Ecto neural progenitor cell (in vitro differentiated cells): Measurements from ENCODE around the gene ARHGAP36.

Experiments
- DNase-seq: peaks from one replicate; pipeline ENCODE4 v3.0.0-alpha.2; 2018; ENCODE audit warnings: low spot score

The ARHGAP36 gene

GRCh38 chrX:131072871-131073571, 14.9 kb downstream of the ARHGAP36 start:
- no peak for DNase-seq

DNA sequence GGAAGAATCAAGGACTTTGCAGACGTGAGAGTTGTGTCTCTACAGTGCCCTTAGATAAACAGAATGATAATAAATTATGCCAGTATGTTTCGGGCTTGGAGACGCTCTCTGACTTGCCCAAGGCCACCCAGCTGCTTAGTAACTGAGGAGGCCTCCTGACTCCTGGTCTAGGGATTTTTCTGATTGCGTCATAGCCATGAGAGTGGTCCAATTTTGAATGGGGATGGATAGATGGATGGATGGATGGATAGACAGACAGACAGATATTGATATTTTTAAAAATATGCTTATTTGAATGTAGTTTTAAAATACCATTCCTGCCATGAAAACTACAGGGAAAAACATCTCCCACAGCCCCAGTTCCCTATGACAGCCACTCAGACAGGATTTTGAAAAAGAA, 15.5 kb downstream of the ARHGAP36 start:
- DNase-seq = no peak

DNA sequence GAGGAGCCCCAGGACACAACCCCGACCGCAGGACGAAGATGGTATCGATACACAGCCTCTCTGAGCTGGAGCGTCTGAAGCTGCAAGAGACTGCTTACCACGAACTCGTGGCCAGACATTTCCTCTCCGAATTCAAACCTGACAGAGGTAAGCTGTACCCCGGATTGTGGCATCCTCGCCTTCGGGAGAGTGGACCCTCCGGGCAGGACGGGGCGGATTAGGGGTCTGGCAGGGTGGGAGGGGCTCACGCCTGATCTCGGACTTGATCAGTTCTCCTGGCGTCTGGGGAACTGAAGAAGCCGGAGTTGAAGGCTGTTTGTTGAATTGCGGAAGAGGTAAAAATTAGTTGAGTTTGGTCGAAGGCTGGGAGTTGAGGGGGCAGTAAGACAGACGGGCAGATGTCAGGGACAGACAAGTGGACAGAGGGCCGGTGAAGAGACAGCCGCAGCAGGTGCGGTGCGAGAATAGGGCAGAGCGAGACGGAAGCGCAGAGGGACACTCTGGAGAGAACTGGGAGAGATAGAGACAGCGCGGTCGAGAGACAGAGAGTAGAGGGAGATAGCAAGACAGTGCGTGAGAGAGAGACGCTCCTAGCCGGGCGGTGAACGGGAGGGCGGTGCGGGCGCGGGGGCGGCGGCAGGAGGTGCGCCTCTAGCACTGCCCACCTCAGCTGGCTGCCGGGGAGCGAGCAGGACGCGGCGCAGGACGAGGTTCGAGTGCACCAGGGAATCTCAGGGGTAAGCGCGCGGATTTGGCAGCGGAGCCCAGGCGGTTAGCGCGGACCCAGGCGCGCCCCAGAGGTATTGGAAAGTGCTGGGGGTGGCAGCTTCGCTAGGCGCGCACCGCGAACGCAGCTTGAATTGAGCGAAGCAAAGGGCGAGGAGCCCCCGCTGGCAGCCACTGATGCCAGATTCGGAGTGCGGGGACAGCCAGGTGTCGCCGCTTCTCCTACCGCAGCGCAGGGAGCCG, 23.9 kb downstream of the ARHGAP36 start:
- no peak for DNase-seq

DNA sequence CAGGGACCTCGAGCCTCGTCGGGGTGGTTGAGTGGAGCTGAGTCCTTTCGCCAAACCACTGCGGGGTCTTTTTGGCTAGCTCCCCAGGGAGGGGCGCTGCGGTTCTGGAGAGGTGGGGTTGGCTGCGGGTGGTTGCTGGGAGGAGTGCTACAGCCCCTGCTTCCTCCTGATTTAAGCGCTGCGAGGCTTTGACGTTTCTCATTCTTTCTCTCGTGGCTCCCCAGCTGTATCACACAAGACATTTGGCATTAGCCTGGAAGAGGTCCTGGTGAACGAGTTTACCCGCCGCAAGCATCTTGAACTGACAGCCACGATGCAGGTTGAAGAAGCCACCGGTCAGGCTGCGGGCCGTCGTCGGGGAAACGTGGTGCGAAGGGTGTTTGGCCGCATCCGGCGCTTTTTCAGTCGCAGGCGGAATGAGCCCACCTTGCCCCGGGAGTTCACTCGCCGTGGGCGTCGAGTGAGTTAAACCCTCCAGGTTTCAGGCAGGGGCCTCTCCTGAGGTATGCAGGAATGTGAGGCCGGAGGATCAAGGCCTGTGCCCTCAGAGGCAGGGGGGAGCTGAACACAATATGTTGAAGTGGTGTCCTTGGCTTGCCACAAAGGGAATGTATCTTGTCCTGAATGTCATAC, 25.5 kb downstream of the ARHGAP36 start:
- no peak for DNase-seq

- no peak for DNase-seq
Observed at GRCh38 chrX:131084145-131084544, 26.0 kb downstream of the ARHGAP36 start.

DNA sequence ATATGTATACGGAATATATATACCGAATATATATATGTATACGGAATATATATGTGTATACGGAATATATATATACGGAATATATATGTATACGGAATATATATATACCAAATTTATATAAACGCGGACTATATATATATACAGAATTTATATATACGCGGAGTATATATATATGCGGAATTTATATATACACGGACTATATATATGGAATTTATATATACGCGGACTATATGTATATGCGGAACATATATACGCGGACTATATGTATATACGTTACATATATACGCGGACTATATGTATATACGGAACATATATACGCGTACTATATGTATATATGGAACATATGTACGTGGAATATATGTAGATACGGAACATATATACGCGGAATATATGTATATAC, 78.6 kb downstream of the ARHGAP36 start:
- no peak for DNase-seq

- no peak for DNase-seq
Observed at GRCh38 chrX:131139072-131139471, 80.9 kb downstream of the ARHGAP36 start.
